COLO668 (cell line): ENCODE data around the gene ACYP2.
A peak's percentile ranks its signal among the peaks of the same experiment; 100 is the strongest.

Experiments
- DNase-seq: peaks from one replicate; lab custom pipeline; 2025; ENCODE audit not compliant: unreplicated experiment; lab: John Stamatoyannopoulos, UW

Gene ACYP2

GRCh38 chr2:54149638-54150441 is 34.4 kb downstream of the ACYP2 start:
- no peak for DNase-seq

GRCh38 chr2:54158311-54158710 is 42.9 kb downstream of the ACYP2 start:
- no peak for DNase-seq

DNA sequence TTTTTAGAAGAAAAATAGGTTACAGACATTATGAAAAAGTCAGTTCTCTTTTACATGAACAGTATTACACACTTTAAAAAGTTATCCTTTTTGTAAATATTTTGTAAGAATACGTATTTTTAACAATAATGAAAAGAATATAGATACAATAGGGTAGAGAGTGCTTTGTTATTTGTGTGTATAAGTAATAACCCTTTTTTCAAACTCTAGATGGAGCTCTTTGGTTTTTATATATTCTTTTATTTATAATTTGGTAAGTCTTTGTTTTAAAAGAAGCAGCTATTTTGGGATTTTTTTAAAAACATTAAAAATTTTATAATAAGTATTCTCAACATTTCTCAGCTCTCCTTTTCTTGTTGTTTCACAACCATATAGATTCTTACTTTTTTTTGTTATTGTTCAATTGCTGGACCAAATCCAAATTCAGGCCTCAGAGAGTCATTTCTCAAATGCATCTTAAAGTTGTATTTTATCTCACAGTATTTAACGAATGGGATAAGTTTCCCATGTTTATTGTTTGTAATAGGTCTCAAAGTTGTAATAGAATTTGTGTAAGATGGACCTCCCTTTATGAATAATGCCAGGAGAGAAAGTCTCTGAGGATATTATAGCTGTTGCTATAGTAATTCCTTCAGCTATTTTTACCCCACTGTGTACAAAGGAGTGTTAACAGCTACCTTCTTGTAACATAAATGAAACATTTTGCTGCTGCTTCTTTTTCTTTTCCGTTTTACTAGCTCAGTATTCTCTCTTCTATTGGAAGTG is 46.4 kb downstream of the ACYP2 start:
- no peak for DNase-seq

DNA sequence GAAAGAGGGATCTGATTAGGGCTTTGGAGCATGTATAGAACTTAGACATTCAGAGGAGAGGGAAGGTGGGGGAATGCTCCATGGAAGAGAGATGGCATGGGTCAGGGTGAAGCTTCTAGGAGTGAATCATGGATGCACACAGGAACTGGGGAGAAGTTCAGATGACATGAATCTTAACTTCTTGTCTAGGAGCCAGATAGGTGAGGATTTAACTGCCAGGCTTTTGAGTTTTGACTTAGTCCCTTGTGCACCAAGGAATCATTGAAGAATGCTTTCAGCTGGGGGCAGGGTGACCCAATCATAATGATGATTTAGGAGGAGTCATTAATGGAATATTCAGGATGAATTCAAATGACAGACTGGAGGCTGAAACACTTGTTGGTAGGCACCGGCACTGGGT is 48.7 kb downstream of the ACYP2 start:
- DNase-seq, result no peak

- no peak for DNase-seq
Observed at GRCh38 chr2:54166121-54166773, 50.8 kb downstream of the ACYP2 start.

GRCh38 chr2:54176577-54176976 is 61.2 kb downstream of the ACYP2 start:
- DNase-seq, result peak; percentile 16

DNA sequence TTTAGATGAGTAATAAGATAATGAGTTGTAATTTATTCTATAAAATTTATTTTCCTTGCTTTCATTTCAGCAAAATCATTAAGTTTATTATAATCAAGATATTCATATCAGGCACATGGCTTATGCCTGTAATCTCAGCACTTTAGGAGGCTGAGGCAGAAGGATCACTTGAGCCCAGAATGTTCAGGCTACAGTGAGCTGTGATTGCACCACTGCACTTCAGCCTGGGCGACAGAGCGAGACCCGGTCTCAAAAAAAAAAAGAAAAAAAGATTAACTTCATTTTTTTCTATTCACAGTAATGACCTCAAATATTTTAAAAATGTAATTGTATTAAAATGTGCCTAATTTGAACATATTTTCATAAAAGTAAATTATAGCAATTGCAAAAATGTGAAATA is 67.9 kb downstream of the ACYP2 start:
- DNase-seq, result no peak

DNA sequence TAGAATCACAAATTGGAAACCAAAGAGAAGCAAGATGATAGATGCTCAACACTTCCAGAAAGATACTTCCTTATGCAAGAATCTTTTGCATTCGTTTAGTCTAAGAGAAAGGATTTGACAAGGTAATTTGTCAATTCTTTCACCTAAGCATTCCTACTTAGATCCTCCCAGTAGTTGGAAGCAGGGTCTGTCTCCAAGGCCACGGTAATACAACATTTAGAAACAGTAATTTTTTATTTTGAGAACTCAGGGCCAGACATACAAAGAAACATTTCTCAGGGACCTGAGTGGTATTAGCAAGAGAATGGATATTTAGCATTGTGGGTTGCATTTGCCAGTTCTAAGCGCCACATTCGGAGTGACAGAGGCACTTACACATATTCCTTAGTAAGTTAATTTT is 68.6 kb downstream of the ACYP2 start:
- no peak for DNase-seq

- no peak for DNase-seq
Observed at GRCh38 chr2:54185105-54185504, 69.7 kb downstream of the ACYP2 start.

DNA sequence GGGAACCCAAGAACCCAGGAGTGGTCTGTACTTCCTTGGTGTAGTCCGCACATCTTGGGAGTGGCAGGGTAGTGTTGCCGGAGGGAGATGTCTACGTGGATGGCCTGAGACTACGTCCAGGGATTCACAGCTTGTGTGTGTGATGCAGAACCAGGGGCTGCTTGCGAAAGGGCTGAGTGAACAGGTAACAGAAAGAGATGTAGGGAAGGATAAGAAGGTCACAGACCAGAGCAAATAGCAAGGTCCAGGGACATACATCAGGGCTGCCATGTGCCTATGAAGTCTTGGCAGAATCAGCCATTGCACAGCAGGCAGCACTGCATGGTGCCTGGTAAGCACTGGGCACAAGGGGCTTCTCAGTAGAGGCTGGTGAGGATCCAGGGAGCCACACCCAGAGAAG is 71.9 kb downstream of the ACYP2 start:
- DNase-seq, result no peak

DNA sequence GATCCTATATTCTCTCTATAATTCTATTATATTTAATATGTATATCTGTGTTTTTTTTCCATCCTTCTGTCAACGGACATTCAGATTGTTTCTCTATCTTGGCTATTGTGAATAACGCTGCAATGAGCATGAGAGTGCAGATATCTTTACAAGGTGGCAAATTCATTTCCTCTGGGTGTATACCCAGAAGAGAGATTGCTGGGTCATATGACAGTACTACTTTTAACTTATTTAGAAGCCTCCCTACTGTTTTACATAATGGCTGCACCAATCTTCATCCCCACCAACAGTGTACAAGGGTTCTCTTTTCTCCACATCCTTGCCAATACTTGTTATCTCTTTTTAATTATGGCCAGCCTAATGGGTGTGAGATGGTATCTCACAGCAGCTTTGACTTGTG is 74.1 kb downstream of the ACYP2 start:
- no peak for DNase-seq

DNA sequence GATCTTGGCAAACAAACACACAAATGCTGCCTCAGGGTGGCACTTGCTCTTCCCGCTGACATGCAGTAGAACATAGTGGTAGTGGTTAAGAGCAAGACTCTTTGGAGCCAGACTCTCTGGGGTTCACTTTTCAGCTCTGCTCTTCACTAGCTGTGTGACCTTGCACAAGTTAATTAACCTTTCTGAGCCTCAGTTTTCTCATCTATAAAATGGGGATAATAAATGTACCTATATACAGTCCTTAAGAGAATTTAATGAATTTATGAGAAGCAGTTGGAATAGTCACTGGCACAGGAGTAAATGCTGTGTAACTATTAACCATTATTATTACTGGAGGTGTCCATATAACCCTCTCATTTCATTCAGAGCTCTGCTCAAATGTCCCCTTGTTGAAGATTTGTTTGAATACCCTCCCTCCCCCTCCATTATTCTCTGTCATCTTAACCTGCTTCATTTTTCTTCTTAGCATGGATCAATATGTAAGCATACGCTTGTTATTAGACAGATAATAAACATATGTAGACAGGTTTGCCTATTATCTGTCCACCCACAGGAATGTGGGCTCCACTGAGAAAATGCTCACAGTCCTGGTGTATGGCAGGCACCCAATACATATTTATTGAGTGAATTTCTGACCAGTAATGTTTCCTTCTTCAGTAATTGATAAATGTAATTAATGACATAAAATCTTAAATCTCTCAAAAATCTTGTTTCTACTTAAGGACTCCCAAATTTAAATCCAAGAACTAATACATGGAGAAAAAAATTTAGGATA is 76.1 kb downstream of the ACYP2 start:
- DNase-seq, result no peak

DNA sequence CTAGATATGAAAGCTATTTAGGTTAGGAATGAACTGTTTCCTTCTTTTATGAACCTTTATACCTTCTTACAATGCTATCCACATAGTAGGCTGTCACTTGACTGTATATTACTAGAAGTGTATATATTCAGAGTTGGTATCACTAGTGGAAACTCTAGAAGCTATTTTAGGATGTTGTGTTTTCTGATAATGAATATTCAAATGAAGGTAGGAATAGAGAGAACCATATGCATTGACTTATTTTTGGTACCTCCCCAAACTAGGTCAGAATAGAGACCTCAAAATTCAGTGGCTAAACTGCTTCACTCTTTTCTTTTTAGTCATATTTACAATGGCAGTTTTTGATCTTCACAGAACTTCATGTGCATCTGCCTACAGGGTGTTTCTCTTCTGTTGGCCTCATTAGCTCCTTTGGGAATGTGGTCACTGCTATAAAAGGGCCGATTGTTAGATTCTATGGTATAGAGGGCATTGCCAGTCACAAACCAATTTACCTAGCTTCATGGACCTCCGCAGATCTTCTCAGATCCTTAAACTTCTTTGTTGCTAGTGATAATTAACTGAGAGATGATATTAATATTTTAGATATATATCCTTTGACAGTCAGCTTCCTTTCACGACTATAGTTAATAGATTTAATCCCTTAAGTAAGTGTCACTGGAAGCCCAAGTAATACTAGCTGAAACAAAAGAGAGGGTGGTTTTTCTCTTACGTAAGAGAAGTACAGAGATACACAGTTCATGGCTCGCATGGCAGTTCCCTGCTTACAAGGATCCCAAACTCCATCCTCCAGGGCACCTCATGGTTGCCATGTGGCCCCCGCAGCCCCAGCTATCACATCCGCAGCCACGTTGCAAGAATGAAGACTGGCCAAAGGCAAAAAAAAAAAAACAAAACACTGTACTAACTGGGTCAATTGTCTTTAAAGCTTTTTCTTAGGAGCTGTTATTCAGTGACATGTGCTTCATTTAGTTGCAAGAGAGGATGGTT is 79.6 kb downstream of the ACYP2 start:
- DNase-seq, result no peak

- DNase-seq, result no peak
Observed at GRCh38 chr2:54196646-54197045, 81.2 kb downstream of the ACYP2 start.

DNA sequence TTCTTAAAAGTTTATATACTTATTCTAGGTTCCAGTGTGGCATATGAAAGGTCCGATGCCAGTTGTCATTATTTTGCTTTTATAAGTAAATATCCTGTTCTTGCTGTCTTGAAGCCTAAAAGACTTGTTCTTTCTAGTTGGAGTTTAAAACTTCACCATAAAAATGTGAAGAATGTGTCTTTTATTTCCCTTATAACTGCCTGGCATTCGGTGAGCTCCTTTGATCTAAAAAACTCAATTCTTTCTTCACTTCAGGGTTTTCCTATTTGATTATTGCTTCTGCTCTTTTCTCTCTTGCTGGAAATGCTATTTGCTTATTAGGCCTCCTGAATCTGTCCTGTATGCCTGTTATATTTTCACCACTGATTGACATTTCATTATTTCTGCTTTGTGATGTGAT is 89.1 kb downstream of the ACYP2 start:
- DNase-seq, result no peak

DNA sequence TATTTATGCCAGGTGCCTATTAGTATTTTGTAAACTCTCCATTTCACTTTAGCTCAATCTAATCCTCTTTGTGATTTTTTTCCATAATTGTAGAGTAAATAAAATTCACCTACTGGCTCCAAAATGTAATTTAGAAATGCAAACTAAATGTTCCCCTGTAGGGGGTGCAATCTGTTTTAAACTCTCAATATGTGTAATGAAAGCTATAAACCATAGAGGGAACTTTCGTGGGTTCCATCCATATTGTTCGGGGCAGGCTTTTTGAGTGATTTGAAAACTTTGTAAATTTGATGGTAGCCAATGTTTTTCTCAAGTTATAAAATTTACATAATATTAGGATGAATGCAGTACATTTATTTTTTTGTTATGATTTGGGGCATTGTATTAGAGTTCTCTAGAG is 91.2 kb downstream of the ACYP2 start:
- DNase-seq, result no peak

- DNase-seq, result no peak
Observed at GRCh38 chr2:54207666-54208195, 92.3 kb downstream of the ACYP2 start.

GRCh38 chr2:54208364-54209240 is 93.2 kb downstream of the ACYP2 start:
- DNase-seq, result no peak

GRCh38 chr2:54209379-54209778 is 94.0 kb downstream of the ACYP2 start:
- no peak for DNase-seq
